Activated CD4-positive, alpha-beta T cell treated with anti-CD3 and anti-CD28 coated beads, Interleukin-2, Interleukin-4, amounts not matched to agents 100 ng/mL and 50 ng/mL, durations not matched to agents 16 hours and 8 hours (primary cell): ENCODE data around the gene LGR5.
"Not testable (repeated sequence)": the region's sequence is repeated elsewhere in the genome, so short reads cannot be mapped to it uniquely, and the experiment has no call there.

Experiments
- DNase-seq: peaks from one replicate; pipeline ENCODE4 v3.0.0-alpha.2; 2020; ENCODE audit warnings: low spot score

Gene LGR5

DNA sequence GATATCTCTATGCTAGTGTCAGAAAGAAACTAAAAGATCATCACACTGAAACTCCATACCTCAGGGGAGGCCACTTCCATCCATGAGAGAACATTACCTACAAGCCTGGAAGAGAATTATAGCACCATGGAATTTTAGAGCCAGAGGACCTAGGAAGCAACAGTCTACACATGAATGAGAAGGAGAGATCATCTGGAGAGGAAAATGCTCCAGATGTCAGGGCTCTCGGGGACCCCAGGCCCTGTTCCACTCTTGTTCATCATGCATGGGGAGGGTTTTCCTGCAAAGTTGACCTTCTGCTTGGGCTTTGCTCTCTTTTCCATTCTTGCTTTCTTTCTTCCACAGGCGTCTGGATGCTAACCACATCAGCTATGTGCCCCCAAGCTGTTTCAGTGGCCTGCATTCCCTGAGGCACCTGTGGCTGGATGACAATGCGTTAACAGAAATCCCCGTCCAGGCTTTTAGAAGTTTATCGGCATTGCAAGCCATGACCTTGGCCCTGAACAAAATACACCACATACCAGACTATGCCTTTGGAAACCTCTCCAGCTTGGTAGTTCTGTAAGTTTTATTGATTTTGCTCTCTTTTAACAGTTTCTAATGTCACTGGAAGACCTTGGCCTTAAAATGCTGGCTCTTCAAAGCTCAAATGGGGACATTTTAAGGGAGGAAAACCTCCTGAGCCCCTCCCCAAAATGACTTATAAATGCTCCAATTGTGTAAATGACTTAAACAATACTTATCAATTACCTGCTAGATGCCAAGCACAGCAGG is 113.3 kb downstream of the LGR5 start:
- no peak for DNase-seq

DNA sequence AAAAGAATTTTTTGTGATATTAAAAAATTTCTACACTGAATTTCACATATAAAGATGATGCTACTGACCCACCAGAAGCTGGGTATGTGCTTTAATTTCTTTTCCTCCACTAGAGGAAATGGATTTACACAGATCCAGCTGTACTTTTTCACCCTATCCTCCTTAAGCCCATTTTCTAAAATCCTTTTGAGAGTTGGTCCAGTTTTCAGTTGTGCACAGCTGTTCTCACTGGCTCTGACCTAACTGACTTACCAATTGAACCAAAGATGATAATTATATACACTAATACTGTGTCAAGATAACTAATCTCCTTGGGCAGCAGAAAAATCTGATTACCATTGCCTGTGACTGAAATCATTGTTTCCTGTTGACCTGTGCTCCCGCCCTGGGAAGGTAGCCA is 115.6 kb downstream of the LGR5 start:
- DNase-seq: no peak

DNA sequence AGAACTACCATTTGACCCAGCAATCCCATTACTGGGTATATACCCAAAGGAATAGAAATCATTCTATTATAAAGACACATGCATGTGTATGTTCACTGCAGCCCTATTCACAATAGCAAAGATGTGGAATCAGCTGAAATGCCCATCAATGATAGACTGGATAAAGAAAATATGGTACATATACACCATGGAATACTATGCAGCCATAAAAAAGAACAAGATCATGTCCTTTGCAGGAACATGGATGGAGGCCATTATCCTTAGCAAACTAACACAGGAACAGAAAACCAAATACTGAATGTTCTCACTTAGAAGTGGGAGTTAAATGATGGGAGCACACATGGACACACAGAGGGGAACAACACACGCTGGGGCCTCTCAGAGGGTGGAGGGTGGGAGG is 116.2 kb downstream of the LGR5 start:
- not testable (repeated sequence) for DNase-seq

DNA sequence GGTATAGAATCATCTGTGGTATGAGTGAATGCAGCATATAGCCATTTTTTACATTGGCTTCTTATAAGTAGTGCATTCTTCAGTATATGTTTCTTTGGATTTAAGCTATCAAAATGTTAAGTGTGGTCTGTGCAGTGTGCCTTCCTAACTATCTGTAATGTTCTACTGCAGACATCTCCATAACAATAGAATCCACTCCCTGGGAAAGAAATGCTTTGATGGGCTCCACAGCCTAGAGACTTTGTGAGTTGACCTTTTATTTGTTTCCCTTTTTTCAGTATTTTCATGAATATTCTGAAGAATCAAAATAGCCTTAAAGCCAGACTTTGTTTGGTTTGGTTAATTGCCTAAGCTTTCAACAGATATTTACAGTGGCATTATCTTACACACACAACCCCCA is 116.8 kb downstream of the LGR5 start:
- DNase-seq: no peak

DNA sequence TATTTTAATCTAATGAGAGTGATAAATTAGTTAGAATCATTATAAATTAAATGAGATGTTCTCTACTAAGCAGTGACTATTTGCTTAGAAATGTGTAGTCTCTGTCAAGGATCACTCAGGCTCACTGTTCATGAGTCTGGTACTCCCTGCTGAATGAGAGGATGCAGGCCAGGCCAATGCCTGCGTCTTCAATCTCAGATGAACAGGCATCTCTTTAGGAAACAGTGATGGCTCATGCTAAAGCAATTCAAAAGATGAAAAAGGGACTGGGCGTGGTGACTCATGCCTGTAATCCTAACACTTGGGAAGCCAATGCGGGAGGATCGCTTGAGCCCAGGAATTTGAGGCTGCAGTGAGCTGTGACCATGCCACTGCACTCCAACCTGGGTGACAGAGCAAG is 117.3 kb downstream of the LGR5 start:
- DNase-seq: no peak

DNA sequence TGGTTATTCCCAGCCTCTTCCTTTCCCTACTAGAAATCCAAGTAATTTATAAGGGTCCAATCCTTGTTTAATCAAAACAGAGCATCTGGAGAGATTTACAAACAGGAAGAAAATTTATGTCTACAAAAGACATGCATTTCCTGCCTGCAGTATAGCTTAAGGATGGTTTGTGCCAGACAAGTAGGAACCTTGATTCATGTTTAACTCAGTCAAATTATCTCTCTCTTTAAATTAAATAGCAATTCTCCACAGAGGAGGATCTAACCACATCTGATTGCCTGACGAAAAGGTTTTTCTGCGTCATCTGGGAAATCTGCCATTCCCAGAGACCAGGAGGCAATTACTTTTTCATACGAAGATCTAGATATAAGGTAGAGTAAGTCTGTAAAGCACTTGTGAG is 118.8 kb downstream of the LGR5 start:
- no peak for DNase-seq

DNA sequence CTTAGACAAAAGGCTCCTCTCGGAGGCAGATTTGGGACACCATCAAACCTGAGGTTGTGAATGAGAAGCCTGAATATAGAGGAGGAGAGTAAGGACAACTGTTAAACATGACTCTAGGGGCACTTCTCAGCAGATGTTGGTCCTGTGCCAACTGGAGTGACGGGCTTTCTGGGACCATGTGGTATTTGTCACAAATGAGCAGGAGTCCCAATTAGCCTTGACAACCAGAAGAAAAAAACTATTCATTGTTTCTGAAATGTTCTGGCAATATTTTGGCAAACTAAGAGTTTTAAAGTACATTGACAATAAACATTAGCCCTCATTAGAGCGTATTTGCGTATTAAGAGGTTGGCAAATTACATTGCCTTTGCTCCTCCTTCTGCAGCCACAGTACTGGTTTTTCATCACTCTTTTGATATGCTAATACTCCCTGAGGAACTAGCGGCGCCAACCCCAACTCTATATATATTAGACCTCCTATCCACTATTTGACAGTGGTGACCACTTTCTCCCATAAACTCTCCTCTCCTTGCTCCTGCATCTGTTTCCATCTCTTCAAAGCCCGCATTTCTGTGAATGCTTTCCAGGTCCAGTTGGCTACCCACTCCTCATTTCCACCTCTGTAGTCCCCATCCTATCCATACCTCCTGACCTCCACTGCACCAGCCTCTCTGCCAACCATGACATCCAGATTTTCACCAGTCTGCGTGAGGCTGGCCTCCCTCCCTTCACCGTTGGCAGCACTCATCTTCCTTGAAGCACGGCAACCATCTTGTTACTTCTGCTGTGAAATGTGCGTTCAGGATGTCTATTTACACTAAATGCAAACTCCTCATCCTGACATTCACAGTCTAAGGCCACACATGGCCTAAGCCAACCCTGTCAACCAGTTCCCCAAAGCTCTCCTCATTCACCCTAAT is 123.3 kb downstream of the LGR5 start:
- DNase-seq: no peak

DNA sequence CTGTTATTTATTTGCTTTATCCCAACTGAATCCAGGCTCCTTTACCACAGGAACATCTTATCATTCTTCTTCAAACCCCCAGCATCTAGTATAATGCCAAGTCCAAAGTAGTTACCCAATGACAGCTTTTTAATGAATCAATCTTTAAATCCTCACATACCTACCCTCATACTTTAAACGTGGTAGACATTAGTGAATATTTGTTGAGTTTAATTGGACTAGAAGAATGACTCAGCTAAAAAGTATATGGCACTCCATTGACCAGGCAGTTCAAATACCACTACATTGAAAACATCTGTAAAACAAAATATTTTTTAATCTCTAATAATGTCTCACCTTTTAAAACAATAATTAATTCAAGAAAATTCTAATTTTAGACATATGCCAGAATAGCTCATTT is 125.9 kb downstream of the LGR5 start:
- DNase-seq: no peak

DNA sequence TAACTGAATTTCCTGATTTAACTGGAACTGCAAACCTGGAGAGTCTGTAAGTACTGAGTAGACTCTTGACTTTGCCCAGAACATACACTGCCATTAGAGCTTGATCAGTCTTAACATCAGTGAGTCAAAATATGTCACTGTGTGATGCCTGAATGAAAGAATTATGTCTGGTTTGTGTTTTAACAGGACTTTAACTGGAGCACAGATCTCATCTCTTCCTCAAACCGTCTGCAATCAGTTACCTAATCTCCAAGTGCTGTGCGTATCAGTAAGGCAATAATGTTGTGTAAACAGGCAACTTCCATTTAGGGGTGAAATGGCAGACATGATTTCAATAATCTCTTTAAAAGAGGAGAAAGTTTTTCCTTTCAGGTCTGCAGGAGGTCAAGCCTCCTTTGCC is 127.1 kb downstream of the LGR5 start:
- no peak for DNase-seq

DNA sequence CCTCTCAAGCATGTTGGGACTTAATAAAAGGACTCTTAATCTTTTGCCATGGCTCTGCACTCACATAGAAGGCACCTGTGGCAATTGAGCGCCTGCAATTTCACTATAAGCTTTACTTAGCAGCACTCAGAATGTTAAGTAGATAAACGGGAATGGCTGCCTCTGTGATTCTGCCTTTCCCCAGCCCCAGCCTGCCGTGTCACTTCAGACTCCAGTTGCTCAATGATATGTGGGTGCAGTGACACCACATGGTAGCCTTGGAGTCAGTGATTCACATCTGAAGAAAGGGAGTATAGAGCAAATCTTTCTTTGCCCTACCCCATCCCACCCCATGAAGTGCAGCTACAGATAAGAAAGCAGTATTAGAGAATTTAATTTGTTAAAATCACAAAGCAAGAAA is 127.9 kb downstream of the LGR5 start:
- DNase-seq: no peak

DNA sequence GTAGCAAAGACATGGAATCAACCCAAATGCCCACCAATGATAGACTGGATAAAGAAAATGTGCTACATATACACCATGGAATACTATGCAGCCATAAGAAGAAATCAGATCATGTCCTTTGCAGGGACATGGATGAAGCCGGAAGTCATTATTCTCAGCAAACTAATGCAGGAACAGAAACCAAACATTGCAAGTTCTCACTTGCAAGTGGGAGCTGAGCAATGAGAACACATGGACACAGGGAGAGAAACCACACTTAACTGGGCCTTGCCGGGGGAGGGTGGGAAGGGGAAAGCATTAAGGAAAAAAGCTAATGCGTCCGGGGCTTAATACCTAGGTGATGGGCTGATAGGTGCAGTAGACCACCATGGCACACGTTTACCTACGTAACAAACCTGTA is 130.3 kb downstream of the LGR5 start:
- not testable (repeated sequence) for DNase-seq

DNA sequence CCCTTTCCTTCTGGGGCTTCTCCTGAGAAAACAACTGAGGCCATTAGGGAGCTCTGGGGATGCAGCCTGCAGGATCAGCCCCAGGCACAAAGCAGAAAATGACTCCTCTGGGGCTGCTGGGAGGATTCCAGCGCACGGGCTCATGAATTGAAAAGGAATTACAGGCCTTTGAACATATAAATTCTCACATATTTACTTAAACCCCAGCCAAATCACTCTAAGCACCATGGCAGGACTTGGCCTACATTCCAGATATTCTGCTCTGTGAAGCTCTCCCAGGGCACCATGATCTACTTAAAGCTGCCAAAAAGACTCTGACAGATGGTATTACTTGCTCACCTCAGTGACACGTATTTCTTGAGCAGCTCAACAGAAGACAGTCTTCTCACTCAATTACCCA is 136.9 kb downstream of the LGR5 start:
- no peak for DNase-seq

DNA sequence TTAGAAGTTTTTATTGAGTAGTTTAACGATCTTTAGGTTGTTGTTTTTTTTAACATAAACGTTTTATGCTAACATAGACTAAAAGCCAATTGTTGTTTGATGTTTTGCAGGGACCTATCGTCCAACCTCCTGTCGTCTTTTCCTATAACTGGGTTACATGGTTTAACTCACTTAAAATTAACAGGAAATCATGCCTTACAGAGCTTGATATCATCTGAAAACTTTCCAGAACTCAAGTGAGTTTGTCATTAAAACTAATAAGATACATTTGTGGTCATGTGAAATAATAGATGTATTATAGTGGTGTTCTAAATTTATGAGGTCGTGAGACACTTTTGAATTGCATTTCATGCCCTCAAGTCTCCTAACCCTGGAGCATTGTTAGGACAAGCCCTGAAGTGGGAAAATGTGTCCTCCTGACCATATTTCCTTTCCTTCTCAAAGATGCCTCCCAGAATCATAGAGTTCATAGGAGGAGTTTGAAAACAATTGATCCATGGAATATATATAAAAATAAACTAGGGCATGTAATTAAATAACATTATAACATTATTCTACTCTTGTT is 139.2 kb downstream of the LGR5 start:
- no peak for DNase-seq

DNA sequence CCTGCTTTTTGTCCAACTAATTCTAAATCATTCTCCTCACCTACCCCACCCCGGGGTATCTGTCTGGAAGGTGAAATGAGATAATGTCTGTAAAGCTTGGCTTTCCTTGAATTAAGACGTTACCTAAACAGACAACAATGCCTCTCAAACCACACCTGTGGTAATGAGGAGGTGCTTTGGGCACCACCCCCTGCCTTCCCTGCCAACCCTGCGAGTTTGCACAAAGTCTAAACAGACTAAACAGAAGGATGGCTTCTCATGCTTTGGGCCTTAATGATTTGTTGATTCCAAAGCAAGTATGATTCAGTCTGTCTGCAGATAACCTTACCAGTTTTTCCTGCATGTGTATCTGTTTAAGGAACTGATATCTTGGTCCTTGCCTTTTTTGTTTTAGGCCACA is 141.6 kb downstream of the LGR5 start:
- DNase-seq: no peak

DNA sequence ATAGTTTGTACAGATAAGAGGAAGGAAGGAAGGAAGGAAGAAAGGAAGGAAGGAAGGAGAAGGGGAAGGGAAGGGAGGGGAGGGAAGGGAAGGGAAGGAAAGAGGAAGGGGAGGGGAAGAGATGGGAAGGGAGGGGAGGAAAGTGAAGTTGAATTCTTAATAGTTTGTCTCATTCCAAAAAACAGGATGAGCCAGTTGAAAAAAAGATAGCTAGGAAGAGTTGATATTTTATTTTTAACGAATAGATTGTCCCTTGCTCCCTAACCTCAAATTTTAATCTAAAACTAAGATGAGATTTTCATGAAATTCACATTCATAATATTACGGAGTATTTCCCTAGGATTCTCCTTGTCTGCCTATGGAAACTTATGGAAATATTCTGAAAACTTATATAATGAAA is 143.3 kb downstream of the LGR5 start:
- DNase-seq: no peak

DNA sequence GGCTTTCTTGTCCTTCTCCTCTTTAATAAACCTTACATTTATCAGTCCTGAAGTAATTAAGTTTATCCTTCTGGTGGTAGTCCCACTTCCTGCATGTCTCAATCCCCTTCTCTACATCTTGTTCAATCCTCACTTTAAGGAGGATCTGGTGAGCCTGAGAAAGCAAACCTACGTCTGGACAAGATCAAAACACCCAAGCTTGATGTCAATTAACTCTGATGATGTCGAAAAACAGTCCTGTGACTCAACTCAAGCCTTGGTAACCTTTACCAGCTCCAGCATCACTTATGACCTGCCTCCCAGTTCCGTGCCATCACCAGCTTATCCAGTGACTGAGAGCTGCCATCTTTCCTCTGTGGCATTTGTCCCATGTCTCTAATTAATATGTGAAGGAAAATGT is 144.8 kb downstream of the LGR5 start:
- no peak for DNase-seq

DNA sequence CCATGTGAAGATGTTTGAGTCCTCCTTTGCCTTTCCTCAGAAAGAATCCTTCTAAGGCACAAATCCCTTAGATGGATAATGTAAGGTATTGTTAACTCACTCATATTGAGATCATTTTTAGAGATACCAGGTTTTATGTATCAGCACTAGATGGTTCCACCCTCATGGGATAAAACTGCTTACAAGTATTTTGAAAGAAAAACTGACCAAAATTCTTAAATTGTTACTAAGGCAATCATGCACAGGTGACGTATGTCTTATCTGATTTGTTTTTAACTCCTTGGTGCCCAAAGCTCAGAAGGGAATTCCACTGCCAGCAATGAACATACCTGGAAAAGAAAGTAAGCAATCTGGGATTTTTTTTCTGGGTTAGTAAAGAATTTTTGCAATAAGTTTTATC is 145.6 kb downstream of the LGR5 start:
- no peak for DNase-seq

DNA sequence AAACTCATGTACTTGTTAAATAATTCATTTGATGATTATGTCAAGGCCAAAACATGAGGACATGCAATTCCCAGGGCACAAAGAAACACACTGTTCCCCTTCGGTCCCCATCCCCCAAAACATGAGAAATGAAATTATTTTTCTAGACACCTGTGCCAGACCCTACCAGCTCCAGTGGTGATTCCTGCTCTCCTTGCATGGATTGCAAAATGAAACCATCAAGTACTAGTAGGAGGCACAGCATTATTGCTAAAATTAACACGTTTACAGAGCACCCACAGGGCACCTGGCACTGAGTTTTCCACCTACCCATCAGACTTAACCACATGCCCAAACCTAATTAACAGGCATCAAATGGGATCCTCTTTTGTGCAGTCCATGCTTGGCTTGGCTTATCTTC is 147.4 kb downstream of the LGR5 start:
- DNase-seq: no peak

DNA sequence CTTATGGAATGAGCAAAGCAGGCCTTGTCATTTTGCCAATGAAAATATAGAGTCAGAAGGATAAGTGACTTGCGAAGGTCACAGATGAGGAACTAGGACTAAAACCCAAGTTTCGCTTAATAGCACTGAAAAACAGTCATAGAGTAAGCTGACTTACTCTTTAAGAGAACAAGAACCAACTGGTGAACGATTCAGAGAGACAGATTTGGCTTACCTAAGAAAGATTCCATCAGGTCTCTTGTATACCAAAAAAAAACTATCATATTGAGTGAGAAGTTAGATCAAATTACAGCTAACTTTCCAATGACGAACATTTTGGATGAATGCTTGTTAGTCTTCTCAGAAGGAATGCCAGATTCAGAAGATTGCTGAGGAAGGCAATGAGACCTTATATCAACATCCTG is 149.9 kb downstream of the LGR5 start:
- DNase-seq: no peak

DNA sequence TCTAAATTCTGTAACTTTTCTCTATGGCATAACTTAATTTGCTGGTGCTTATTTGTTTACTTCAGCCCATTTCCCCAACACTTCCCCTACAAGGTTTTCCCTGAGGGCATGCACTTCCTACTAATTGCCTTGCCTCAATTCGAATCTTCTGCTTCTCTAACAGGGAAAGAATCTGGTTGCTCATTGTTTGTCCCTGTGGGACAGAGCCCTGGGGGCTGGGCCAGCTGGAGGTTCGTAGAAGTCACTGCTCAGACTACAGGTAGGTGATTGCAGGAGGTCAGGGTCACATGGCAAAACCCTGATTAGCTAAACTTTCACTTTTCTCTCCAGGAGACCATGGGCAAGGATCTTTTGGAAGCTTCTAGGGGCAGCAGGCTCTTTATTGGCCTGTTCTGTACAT is 152.0 kb downstream of the LGR5 start:
- DNase-seq: no peak

DNA sequence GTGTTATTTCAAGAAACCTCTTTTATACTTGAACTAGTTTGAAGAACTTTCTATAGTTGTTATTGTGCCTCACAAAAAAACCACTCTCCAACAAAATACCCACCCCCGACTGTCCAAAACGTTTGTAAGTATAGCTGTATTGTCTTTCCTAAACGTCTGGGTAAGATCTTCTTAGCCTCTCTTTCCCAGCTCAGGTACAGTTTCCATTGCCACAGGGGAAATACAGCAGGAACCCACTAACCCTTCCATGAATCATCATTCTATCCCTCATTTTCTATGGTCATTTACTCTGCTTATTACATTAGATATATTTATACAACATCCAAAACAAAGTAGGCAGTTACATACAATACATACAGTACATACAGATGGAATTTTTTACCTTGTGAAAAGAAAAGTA is 153.2 kb downstream of the LGR5 start:
- DNase-seq: no peak

DNA sequence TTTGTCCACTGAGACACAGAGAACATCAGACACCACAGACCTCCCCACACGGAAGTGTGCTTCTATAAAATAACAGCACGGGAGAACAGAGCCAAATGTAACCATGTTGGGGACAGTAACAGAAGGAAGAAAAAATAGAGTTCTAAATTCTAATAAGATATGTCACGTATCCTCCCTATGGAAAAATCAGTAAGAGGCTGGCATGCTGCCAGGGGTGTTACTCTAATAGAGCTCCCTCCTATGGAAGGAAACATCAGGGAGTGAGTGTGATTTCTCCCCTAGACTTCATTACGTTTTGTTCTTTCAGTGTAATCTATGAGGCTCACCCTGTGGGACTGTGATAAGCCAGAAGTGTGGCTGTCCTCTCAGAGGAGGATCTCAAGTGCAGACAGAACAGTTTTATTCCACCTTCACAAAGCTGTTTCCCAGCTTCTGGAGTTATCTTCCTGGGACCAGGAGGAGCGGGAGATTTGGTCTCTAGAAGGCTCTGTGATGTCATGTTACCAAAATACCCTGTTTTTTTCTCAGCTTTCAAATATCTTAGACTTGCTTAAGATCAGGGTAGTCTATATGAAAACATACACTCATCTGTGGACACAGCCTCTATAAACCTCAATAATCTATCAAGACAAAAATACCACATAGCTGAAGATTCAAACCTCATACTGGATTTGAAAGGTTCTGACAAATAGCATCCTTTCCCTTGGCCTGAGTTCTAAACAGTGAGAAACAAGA is 154.8 kb downstream of the LGR5 start:
- no peak for DNase-seq
